HuH-7.5 (cell line): Measurements from ENCODE around the gene HIF3A.
A peak's percentile ranks its signal among the peaks of the same experiment; 100 is the strongest.
"Not testable (repeated sequence)": the region's sequence is repeated elsewhere in the genome, so short reads cannot be mapped to it uniquely, and the experiment has no call there.

Source experiments
- DNase-seq: peaks from one replicate; pipeline ENCODE4 v3.0.0; 2011; ENCODE audit warnings: low spot score

Gene HIF3A

GRCh38 chr19:46296722-46297461, at the start of gene HIF3A:
Gene HIF3A, plus strand, starts transcription at chr19:46297042. Its CDS starts 35 bp downstream, at chr19:46297077.
- DNase-seq = no peak

DNA sequence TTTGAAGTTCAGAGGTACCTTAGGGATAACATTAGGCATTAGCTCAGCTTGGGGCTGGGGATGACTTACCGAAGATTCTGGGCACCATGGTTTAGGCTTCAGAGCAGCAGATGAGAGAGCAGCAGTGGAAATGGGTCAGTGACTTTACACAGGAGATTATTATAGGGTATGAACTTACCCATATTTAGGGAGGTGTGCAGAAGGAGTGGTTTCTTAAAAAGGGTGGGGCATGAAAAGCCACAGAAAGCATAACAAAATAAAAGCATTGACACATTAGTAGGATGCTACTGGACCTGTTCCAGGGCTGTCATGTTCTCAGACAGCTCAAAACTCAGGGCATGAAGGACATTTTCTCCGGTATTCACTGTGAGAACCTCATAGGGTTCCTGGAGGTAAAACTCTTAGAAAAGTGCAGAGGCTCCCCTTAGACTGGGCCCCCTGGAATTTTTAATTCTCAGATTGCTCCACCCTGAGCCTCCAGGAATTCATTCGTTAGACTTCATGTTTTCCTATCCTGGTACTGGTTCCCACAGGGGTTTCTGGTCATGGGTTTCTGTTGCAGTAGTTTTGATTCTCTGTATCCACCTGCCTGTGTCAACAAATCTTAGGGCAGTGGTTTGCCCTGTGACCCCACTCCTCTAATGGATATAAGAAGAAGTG, 46.6 kb upstream of the HIF3A start:
- DNase-seq = no peak

GRCh38 chr19:46251416-46251815, 45.4 kb upstream of the HIF3A start:
- no peak for DNase-seq

DNA sequence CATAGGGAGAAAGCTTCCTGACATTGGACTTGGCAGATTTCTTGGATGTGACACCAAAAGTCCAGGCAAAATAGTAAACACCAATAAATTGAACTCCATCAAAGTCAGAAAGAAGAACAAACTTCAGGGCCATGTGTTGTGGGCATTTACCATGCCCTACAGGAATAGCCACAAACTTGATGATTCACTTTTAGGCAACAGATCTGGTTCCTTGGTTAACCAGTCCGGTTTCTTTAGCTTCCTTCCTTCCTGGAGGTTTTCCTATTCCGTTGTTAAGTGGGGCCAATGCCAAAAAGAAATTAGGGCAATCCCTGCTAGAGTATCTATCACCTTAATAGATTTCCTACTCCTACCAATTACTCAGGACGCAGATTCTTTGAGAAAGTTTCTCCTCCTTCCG, 42.1 kb upstream of the HIF3A start:
- no peak for DNase-seq

DNA sequence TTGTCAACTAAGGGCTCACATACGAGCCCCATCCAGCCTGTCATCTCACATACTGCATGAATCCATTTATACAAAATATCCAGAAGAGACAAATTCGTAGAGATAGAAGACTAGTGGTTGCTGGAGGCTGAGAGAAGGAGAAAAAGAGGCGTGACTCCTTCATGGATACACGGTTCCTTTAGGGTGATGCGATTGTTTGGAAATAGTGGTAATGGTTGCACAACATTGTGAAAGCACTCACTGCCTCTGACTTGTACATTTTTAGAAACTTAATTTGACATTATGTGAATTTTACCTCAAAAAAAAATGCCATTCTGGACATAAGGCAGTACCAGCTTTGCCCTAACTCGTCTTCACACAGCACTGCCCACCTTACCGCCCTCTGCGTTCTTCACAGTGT, 40.0 kb upstream of the HIF3A start:
- no peak for DNase-seq

- not testable (repeated sequence) for DNase-seq
Measured at GRCh38 chr19:46261501-46261900, 35.3 kb upstream of the HIF3A start.

- DNase-seq = not testable (repeated sequence)
Measured at GRCh38 chr19:46262684-46263296, 34.1 kb upstream of the HIF3A start.

- DNase-seq = not testable (repeated sequence)
Measured at GRCh38 chr19:46264801-46265200, 32.0 kb upstream of the HIF3A start.

DNA sequence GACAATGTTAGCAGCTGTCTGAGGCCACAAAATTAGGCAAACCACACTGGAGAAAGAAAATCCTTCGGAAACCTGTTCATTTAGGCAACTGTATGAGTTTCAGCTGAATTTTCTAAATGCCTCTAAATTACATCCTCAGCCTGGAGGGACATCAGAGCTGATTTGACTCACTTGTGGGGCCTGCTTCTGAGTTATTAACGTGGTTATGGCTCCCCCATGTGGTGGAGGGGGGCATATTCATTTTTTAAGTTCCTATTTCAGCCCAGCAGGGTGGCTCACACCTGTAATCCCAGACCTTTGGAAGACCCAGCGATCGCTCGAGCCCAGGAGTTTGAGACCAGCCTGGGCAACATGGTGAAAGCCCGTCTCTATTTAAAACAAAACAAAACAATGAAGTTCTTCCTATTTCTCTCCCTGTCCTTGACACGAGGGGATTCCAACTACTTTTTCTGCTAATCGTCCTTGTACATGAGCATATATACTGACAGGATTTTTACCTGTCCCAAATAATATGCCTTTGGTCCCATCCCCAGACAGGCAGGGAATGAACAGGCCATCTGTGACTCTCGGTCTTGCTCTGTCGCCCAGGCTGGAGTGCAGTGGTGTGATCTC, 31.5 kb upstream of the HIF3A start:
- peak; percentile 62 for DNase-seq

- DNase-seq = no peak
Measured at GRCh38 chr19:46269101-46269500, 27.7 kb upstream of the HIF3A start.

DNA sequence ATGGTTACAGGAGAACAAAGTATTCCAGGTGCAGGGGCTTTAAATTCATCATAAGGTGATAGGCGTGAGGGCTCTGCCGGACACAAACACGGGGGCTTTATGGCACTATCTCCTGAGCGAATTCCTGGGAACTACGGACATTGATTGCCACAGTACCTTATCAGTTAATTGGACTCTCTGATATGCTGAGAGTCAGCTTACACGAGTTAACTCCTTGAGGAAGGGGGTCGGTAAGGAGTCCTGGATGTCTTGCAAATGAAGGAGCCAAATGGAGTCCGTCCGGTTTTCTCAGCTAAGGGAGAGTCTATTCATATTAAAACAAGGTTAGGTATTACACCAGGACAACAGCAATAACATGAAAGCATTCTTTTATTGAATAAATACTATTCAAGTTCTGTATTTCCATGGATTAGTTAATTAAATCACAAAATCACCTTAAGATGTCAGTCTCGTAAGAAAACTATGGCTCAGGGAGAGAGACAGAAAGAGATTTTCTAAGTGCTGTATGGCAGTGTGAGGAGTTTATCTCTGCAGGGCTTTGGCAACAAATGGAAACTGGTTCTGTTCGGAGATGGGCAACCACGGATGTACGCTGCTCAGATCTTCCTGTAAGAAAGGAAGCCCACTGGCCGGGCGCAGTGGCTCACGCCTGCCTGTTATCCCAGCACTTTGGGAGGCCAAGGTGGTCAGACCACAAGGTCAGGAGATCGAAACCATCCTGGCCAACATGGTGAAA, 26.2 kb upstream of the HIF3A start:
- no peak for DNase-seq

DNA sequence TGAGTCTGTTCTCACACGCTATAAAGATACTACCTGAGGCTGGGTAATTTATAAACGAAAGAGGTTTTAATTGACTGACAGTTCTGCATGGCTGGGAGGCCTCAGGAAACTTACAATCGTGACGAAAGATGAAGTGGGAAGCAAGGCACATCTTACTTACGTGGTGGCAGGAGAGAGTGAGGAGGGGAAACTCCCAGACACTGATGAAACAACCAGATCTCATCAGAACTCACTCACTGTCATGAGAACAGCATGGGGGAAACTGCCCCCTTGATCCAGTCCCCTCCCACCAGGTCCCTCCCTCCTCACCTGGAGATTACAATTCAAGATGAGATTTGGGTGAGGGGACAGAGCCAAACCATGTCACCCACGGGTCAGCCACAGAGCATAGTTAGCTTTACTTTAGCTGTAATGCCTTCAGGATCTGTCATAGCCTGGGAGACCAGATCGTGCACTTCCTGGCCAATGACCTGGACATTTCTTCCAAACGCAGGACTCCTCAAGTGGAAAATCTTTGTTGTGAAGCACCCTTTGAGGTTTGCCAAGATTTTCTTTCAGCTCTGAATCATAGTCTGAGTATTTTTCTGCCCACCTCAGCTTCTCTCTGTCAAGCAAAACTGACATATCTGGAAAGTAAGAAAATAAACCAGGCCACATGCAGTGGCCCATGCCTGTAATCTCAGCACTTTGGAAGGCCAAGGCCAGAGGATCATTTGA, 25.2 kb upstream of the HIF3A start:
- DNase-seq = no peak

DNA sequence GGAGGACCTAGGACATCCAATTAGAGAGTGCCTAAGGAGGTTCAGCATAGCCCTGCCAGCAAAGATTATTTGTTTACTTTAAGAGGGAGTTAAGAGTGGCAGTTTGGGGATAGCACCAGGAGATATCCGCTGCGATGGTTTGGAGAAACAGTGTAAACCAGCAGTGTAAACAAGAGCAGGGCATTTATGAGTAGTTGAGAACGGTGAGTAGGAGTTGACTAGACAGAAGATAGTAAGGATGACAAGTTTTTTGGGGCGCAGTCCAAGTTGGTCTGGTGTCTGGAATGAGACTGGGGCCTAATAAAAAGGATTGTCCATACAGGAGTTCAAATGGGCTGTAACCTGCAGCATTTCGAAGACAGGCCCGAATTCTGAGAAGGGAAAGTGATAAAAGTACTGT, 22.9 kb upstream of the HIF3A start:
- DNase-seq = not testable (repeated sequence)

DNA sequence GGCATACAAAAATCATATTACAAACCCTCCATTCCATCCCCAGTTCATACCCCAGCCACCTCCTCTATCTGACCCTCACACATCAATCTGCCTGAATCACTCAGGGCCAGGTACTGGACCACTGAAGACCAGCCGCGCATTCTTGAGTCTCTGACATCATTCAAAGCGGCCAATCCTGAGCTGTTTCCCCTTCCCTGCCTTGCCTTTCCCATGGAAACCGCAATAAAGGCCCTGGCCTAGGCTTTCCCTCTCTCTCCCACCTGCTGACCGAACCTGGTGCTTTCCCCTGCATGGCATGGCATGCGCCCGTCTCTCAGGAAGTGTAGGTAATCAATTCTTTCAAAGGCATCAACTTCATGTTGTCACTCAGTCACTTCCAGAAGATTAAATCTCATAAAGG, 17.7 kb upstream of the HIF3A start:
- DNase-seq = no peak

- DNase-seq = no peak
Measured at GRCh38 chr19:46283771-46284170, 13.1 kb upstream of the HIF3A start.

GRCh38 chr19:46284635-46285034, 12.2 kb upstream of the HIF3A start:
- no peak for DNase-seq

DNA sequence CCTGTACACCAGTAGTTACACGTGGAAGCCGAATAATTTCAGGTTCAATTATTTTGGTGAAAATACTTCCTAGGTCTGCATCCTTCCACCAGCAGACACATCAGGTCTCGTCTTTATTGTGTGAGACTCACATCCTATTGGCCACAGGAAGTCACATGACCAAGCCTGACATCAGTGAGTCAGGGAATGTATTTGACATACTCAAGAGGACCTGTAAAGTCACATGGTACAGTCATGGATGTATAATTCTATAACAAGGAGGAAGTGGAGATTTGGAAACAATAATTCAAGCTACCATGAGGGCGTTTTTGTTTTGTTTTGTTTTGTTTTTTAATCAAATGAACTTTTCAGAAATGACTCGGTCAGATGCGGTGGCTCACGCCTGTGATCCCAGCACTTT, 9.3 kb upstream of the HIF3A start:
- no peak for DNase-seq

DNA sequence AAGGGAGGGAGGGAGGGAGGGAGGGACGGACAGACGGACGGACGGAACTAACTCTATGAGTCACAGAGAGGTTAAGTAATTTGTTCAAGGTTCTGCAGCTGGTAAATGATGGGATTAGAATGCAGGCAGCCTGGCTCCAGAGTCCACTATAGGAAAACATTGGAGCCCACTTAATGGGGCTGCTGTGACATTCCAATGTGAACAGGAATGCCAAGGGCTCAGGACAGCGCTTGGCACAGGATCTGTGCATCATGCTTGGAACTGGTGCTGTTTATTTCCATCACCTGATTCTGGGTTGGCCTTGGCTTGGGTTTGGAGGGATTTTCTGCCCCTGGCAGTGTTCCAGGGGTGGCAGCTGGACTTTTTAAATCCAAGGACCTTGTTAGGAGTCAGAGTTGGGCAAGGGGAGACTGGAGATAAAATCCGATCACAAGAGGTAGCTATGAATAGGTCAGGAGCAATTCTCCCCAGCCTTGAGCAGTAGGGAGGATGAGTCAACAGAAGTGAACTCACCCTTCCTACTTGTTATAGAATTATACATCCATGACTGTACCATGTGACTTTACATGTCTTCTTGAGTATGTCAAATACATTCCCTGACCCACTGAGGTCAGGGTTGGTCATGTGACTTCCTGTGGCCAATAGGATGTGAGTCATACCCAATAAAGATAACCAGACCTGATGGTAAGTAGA, 7.8 kb upstream of the HIF3A start:
- no peak for DNase-seq

- no peak for DNase-seq
Measured at GRCh38 chr19:46289724-46290619, 6.9 kb upstream of the HIF3A start.

DNA sequence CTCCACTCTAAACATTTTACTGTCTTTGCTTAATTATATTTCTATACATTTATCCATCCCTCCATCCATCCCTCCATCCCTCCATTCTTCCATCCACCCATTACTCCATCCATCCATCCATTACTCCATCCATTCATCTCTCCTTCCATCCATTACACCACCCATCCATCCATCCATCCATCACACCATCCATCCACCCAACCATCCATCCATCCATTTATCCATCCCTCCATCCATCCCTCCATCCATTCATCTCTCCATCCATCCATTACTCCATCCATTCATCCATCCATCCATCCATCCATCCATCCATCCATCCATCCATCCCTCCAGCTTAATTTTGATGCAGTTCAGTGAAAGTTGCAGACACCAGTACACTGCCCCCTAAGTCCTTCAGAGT, 5.0 kb upstream of the HIF3A start:
- no peak for DNase-seq
